ENCODE results near the gene FLYWCH2.

FLYWCH2 gene

GRCh38 chr16:2902337-2903130 lies 19.5 kb downstream of the FLYWCH2 start:
- H3K27ac ChIP-seq (ENCODE audit: low read length): no peak overlapping the region

DNA sequence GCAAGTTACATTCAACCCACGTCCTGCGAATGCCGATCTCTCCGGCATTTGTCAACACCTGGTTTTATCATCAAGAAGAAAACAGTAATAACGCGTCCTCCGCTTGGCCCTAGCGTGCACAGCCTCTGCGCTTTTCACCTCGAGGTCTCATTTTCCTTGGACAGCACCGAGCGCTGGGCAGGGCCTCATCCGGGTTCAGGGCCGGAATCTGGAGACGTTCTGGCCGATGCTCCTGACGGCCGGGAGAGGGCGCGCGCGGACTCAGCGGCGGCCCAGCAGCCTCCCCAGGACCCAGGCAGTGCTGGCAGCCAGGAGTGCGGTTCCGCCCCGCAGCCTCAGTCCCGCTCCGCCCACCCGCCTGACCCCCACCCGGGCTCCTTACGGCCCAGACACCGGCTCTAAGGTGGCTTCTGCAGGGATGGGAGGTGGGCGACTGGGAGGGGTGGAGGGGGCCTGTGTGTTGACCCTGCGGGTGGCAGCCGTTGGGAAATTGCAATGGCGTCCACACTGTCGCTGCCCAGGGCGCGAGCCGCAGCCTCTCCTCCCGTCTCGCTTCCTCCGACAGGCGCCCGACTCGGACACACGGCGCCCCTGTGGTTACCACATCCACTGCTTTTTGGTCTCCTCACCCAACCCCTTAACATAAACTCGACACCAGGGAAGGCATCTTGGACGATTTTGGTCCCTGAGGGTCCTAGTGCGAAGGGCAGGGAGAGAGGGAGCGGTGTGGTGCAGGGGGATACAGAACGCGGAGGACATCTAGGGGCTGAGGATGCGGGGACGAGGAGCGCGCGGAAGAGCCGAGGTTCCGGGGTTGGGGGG lies 21.3 kb downstream of the FLYWCH2 start:
- no peak for ATAC-seq (ENCODE audit: insufficient read depth, low read depth)
- Histone ChIP-seq H2AFZ (ENCODE audit: low read depth, low read length) (no peak overlapping the region), H3K27me3 (ENCODE audit: insufficient read depth, low read length, poor library complexity) (no peaks in the 10 kb centered on the region), H3K9ac (ENCODE audit: low read depth, low read length) (no peak overlapping the region), H3K4me1 (ENCODE audit: insufficient read depth, low read length) (0 out of 2 replicates have a peak, but pooled peaks cover 2% of the 10 kb centered on the region), H3K36me3 (ENCODE audit: insufficient read depth, low read length) (peaks cover 4% of the 10 kb centered on the region), H3K4me2 (ENCODE audit: insufficient read depth, low read length) (no peak overlapping the region), H3K79me2 (ENCODE audit: insufficient read depth, low read length) (no peaks in the 10 kb centered on the region), H3K4me3 (ENCODE audit: low read depth in 1 of 2, low read length in 2 of 2) (no peak overlapping the region), H4K20me1 (ENCODE audit: insufficient read depth, low read length) (no peaks in the 10 kb centered on the region), H3K27ac (ENCODE audit: low read length) (no peak overlapping the region), H3K9me3 (ENCODE audit: insufficient read depth, low read length, severe bottlenecking) (no peaks in the 10 kb centered on the region)
- TF ChIP-seq EZH2 (IDR thresholded peaks at IDR 0.05; ENCODE audit: borderline replicate concordance, low read depth, low read length, severe bottlenecking) (no peak), CTCF (IDR thresholded peaks at IDR 0.05; ENCODE audit: borderline replicate concordance, extremely low read depth, low read length, poor library complexity, severe bottlenecking) (no peak)
- DNase-seq: no peak

More at GRCh38 chr16:2902337-2903130, 19.5 kb downstream of the FLYWCH2 start:
- H3K4me3 ChIP-seq (ENCODE audit: low read depth in 1 of 2, low read length in 2 of 2): no peak overlapping the region
- H3K27me3 ChIP-seq (ENCODE audit: insufficient read depth, low read length, poor library complexity): no peaks in the 10 kb centered on the region
- H3K9me3 ChIP-seq (ENCODE audit: insufficient read depth, low read length, severe bottlenecking): no peaks in the 10 kb centered on the region
- peaks cover 13% of the 10 kb centered on the region for H3K36me3 ChIP-seq (ENCODE audit: insufficient read depth, low read length)
- H2AFZ ChIP-seq (ENCODE audit: low read depth, low read length): no peak overlapping the region
- DNase-seq: no peak
- no peaks in the 10 kb centered on the region for H3K79me2 ChIP-seq (ENCODE audit: insufficient read depth, low read length)
- ATAC-seq (ENCODE audit: insufficient read depth, low read depth): no peak
- no peak overlapping the region for H3K4me2 ChIP-seq (ENCODE audit: insufficient read depth, low read length)
- no peak for TF ChIP-seq EZH2 (IDR thresholded peaks at IDR 0.05; ENCODE audit: borderline replicate concordance, low read depth, low read length, severe bottlenecking)
- no peak for TF ChIP-seq CTCF (IDR thresholded peaks at IDR 0.05; ENCODE audit: borderline replicate concordance, extremely low read depth, low read length, poor library complexity, severe bottlenecking)
- no peaks in the 10 kb centered on the region for H4K20me1 ChIP-seq (ENCODE audit: insufficient read depth, low read length)
- H3K9ac ChIP-seq (ENCODE audit: low read depth, low read length): no peak overlapping the region
- 0 out of 2 replicates have a peak, but pooled peaks cover 2% of the 10 kb centered on the region for H3K4me1 ChIP-seq (ENCODE audit: insufficient read depth, low read length)

DNA sequence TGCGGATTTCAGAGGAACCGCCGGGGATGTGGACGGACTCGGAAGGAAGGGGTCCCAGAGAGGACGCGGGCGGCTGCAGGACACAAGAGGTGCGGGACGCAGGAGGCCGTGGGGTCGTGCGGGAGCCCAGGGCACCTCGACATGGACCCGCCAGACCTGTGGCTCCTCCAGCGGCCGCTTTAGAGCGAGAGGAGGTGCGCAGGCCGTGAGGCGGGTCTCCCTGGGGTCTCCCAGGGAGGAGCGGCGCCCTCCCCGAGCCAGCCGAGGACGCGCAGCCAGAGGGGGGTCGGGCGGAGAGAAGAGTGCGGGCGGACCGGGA lies 21.9 kb downstream of the FLYWCH2 start:
- TF ChIP-seq EZH2 (IDR thresholded peaks at IDR 0.05; ENCODE audit: borderline replicate concordance, low read depth, low read length, severe bottlenecking) (no peak), CTCF (IDR thresholded peaks at IDR 0.05; ENCODE audit: borderline replicate concordance, extremely low read depth, low read length, poor library complexity, severe bottlenecking) (no peak)
- Histone ChIP-seq H3K4me2 (ENCODE audit: insufficient read depth, low read length) (no peak overlapping the region), H3K4me1 (ENCODE audit: insufficient read depth, low read length) (0 out of 2 replicates have a peak, but pooled peaks cover 2% of the 10 kb centered on the region), H3K36me3 (ENCODE audit: insufficient read depth, low read length) (no peaks in the 10 kb centered on the region), H3K27ac (ENCODE audit: low read length) (no peak overlapping the region), H4K20me1 (ENCODE audit: insufficient read depth, low read length) (no peaks in the 10 kb centered on the region), H3K9me3 (ENCODE audit: insufficient read depth, low read length, severe bottlenecking) (no peaks in the 10 kb centered on the region), H2AFZ (ENCODE audit: low read depth, low read length) (no peak overlapping the region), H3K4me3 (ENCODE audit: low read depth in 1 of 2, low read length in 2 of 2) (no peak overlapping the region), H3K9ac (ENCODE audit: low read depth, low read length) (no peak overlapping the region), H3K27me3 (ENCODE audit: insufficient read depth, low read length, poor library complexity) (no peaks in the 10 kb centered on the region), H3K79me2 (ENCODE audit: insufficient read depth, low read length) (no peaks in the 10 kb centered on the region)
- DNase-seq: no peak
- ATAC-seq (ENCODE audit: insufficient read depth, low read depth): peak; percentile 24; the same call in 1 of the 3 replicates

Measured in DND-41 (cell line).